HFF-Myc (cell line): ENCODE measurements around the gene RIPK4.

ENCODE experiments used
- DNase-seq: peaks from one replicate; pipeline ENCODE4 v3.0.0-alpha.2; 2011; ENCODE audit warnings: low read depth; ENCODE audit errors: extremely low read depth
- H3K4me3 ChIP-seq: replicated peaks from 2 replicates; pipeline ENCODE4 v1.5.1; 2011; ENCODE audit warnings: low read depth, mild to moderate bottlenecking, control low read depth, low read length
- TF ChIP-seq, protein P1 (sequence below): IDR thresholded peaks from 2 replicates; pipeline ENCODE4 v1.5.1; 2012; ENCODE audit warnings: mild to moderate bottlenecking, low read depth, low read length, control low read depth; ENCODE audit errors: missing control alignments

The RIPK4 gene

DNA sequence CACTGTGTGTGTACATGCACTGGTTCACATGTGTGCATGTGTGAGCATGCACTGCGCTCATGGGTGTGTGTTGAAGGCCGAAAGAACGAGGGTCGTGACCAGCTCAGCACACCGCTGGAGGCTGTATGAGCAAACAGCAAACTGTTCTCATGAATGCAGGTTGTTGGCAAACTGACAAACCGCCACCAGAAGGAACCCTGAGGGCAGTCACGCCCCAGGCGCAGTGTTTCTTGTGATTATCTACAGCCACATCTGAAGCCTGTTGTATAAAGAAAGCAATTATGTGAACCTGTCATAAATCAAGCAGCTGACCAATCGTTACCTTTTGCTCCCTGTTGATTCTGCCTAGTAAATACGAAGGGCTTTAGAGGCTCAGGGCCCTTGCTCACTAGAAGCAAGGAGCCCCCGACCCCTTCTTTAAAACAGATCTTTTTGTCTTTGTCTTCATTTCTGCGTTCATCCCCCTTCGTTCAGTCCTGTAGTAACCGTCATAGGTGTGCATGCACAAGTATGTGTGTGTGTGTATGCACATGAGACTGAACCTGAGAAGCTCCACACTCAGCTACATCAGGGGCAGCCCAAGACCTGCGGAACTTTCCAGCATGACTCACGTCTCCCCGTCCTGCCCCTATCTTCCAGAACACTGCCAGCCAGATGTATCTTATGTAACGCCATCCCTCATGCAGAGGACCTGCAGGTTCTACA is 16.8 kb upstream of the RIPK4 start:
- TF ChIP-seq, protein P1, sequence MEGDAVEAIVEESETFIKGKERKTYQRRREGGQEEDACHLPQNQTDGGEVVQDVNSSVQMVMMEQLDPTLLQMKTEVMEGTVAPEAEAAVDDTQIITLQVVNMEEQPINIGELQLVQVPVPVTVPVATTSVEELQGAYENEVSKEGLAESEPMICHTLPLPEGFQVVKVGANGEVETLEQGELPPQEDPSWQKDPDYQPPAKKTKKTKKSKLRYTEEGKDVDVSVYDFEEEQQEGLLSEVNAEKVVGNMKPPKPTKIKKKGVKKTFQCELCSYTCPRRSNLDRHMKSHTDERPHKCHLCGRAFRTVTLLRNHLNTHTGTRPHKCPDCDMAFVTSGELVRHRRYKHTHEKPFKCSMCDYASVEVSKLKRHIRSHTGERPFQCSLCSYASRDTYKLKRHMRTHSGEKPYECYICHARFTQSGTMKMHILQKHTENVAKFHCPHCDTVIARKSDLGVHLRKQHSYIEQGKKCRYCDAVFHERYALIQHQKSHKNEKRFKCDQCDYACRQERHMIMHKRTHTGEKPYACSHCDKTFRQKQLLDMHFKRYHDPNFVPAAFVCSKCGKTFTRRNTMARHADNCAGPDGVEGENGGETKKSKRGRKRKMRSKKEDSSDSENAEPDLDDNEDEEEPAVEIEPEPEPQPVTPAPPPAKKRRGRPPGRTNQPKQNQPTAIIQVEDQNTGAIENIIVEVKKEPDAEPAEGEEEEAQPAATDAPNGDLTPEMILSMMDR = no peak
- DNase-seq = peak; percentile 68
- H3K4me3 ChIP-seq = no peak overlapping the region

DNA sequence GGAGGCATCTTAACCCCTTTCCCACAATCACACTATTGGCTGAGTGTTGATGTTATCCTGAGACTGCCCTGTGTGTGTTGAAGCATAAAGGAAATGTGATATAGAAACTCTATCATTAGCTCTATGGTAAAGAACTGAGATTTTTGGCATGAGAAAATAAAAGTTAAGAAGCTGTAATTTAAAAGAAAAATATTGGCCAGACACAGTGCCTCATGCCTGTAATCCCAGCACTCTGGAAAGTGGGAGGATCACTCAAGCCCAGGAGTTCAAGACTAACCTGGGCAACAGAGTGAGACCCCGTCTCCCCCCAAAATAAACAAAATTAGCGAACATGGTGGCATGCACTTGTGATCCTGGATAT is 14.2 kb upstream of the RIPK4 start:
- TF ChIP-seq, protein P1 = no peak
- DNase-seq = no peak
- H3K4me3 ChIP-seq = no peak overlapping the region

GRCh38 chr21:41780337-41781049 is 13.6 kb upstream of the RIPK4 start:
- TF ChIP-seq, protein P1 = no peak
- DNase-seq = no peak
- H3K4me3 ChIP-seq = no peak overlapping the region

DNA sequence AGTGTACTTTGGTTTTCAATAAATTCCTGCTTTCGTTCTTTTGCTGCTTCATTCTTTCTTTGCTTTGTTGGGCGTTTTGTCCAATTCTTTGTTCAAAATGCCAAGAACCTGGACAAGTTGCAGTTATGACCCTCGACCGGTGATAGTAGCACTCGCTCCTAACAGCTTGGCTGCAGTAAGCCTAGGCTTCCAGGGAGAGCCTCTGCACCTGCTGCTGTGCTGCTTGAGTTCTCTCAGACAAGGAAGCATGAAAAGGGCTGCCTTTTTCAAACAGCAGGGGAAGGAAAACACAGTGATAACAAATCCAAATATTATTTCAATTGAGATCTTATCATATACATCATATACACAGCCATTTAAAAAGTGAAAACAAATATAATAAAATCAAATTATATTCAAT is 12.8 kb upstream of the RIPK4 start:
- TF ChIP-seq, protein P1 = no peak
- H3K4me3 ChIP-seq = no peak overlapping the region
- no peak for DNase-seq

DNA sequence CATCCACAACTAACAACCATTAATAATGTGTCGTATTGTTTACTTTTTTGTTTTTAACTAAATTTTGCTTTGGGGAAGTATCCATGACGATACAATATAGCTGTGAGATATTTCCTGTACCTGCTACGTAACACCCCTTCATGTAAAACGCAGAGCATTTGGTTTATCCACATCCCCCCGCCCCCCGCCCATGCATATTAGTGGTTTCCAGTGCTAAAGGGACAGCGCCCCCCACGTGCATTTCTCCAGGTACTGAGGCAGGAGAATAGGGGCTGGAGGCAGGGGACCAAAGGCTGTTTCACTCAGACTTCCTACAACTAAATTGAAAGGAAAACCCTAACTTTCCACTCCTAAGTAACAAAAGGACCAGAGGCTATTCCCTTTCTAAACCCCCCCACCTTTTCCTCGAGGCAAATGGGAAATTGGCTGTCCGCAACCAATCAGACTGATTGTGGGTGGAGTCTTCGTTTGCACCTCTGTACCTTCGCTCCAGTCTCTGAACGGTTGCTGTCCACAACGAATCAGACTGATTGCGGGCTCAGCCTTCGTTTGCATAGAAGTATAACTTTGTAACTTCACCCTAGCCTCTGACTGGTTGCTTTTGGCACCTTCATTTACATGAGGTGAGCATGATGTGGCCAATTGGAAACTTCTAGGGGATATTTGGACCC is 12.2 kb upstream of the RIPK4 start:
- H3K4me3 ChIP-seq = no peak overlapping the region
- TF ChIP-seq, protein P1 = no peak
- DNase-seq = no peak

DNA sequence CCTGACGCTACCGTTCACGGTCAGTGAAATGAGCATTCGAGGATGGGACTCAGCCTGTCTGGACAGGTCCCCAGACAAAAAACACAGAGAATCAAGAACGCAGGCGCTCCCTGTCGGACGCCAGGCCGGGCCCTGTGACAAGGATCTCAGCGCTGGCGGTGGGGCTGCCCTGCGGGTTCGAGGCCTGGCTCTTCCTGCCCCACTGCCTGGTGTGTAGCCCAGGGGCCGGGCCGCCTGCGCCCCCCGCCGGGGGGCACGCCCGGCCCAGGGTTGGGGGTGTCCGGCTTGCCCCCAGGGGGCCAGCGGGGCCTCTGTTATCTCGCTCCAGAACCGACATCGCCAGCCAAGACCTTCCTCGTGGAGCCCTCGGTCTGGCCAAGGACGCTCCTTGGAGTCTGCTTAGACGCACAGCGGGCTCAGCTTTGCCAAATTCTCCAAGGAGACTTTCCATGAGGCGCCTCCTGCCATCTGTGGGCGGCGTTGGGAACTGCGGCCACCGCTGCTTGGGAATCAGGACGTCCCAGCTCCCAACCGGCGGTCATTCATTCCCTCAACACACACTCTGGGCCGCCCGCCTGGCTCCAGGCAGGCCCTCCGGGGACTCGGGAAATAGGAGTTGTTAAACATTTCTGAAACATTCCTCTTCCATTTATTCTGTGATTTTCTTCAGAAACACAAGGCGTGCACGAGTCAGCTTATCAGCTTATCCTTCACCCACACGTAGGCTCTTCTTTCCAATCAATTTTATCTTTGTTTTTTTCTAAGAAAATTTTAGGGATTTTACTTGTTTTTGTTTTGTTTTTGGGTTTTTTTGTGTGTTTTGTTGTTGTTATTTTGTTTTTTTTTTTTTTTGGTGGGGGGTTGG is 11.3 kb upstream of the RIPK4 start:
- DNase-seq = peak; percentile 65
- TF ChIP-seq, protein P1 = peak; percentile 91
- no peak overlapping the region for H3K4me3 ChIP-seq
